HEK293T (cell line): ENCODE results near the gene GTF2H4.

ENCODE experiments used
- FOXM1 ChIP-seq: fragments of 450-650 bp; IDR thresholded peaks from 2 replicates; pipeline ENCODE4 v1.6.1; 2017; ENCODE audit warnings: mild to moderate bottlenecking, borderline replicate concordance
- NFRKB ChIP-seq: fragments of 450-650 bp; IDR thresholded peaks from 2 replicates; pipeline ENCODE4 v1.6.1; 2016; ENCODE audit warnings: mild to moderate bottlenecking, moderate library complexity

DNA sequence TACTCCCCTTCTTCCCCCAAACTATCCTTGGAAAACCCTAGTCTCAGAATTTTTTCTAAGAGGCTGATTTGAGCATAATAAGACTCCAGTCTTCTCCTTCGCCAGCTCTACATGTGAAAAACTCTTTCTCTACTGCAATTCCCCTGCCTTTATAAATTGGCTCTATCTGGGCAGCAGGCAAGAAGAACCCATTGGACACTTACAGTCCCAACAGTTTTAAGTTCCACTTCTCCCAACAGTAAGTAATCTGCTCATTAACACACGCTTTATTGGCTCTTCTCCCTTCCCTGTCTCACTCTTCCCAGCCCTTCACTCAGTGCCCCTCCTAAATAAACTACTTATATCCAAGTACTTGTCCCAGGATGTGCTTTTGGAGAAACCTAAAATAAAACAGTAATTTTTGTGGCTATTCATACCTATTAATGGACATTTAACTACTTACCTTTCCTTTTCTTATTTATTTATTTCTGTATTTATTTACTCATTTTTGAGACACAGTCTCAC lies 34.8 kb upstream of the GTF2H4 start:
- TF ChIP-seq NFRKB (no peak), FOXM1 (no peak)
